ENCODE measurements around the gene TH. TPM values are rescaled to one million over a fixed set of nuclear protein-coding genes. Genes with fewer than 3 reads are reported as not detected.
A peak's percentile ranks its signal among the peaks of the same experiment; 100 is the strongest.

Gene TH
- total RNA-seq, 2 donors from 2014 or later: not detected

GRCh38 chr11:2156416-2157182 lies 15.0 kb downstream of the TH start:
- Mint-ChIP-seq H3K9me3 (no peaks in the 10 kb centered on the region), H3K4me3 (no peak overlapping the region), H3K27ac (no peak overlapping the region), H3K36me3 (ENCODE audit: low read depth) (no peaks in the 10 kb centered on the region), H3K27me3 (ENCODE audit: insufficient read depth) (peaks cover 11% of the 10 kb centered on the region), H3K4me1 (no peaks in the 10 kb centered on the region)
- 41 to 52% methylated on average over 11 to 19 of the region's 19 CpGs for WGBS, 2 experiments (ENCODE audit: insufficient coverage in 1 of 2, insufficient read length in 1 of 2)
- Histone ChIP-seq H3K9me3 (ENCODE audit: control insufficient read depth, low read length) (no peaks in the 10 kb centered on the region), H3K27ac (ENCODE audit: low read depth, low read length) (no peak overlapping the region), H3K36me3 (ENCODE audit: control insufficient read depth, insufficient read depth, low read length) (no peaks in the 10 kb centered on the region), H3K27me3 (ENCODE audit: control insufficient read depth, insufficient read depth, low read length, poor library complexity, severe bottlenecking) (no peaks in the 10 kb centered on the region), H3K4me3 (ENCODE audit: low read length) (no peak overlapping the region), H3K4me1 (ENCODE audit: control insufficient read depth, insufficient read depth, low read length) (no peaks in the 10 kb centered on the region), H3K9ac (ENCODE audit: extremely low read depth, low read length, poor library complexity, severe bottlenecking) (no peak overlapping the region)
- TF ChIP-seq CTCF (conservative IDR thresholded peaks at IDR 0.05): peak; percentile 89
- DNase-seq: peak; percentile 96

- no peaks in the 10 kb centered on the region for H3K27me3 ChIP-seq (ENCODE audit: control insufficient read depth, insufficient read depth, low read length, poor library complexity, severe bottlenecking)
- Mint-ChIP-seq H3K27me3 (ENCODE audit: insufficient read depth) (peaks cover 16% of the 10 kb centered on the region), H3K36me3 (ENCODE audit: low read depth) (no peaks in the 10 kb centered on the region), H3K4me3 (no peak overlapping the region), H3K9me3 (no peaks in the 10 kb centered on the region), H3K27ac (no peak overlapping the region), H3K4me1 (peaks cover 9% of the 10 kb centered on the region)
- no peak overlapping the region for H3K27ac ChIP-seq (ENCODE audit: low read depth, low read length)
- H3K36me3 ChIP-seq (ENCODE audit: control insufficient read depth, insufficient read depth, low read length): no peaks in the 10 kb centered on the region
- H3K9ac ChIP-seq (ENCODE audit: extremely low read depth, low read length, poor library complexity, severe bottlenecking): no peak overlapping the region
- 91 to 92% methylated on average over 14 to 29 of the region's 29 CpGs for WGBS, 2 experiments (ENCODE audit: insufficient coverage in 1 of 2, insufficient read length in 1 of 2)
- peaks cover 7% of the 10 kb centered on the region for H3K4me1 ChIP-seq (ENCODE audit: control insufficient read depth, insufficient read depth, low read length)
- H3K4me3 ChIP-seq (ENCODE audit: low read length): no peak overlapping the region
- no peak for TF ChIP-seq CTCF (conservative IDR thresholded peaks at IDR 0.05)
- H3K9me3 ChIP-seq (ENCODE audit: control insufficient read depth, low read length): no peaks in the 10 kb centered on the region
- DNase-seq: no peak
Measured at GRCh38 chr11:2155511-2155910, 16.1 kb downstream of the TH start.

DNA sequence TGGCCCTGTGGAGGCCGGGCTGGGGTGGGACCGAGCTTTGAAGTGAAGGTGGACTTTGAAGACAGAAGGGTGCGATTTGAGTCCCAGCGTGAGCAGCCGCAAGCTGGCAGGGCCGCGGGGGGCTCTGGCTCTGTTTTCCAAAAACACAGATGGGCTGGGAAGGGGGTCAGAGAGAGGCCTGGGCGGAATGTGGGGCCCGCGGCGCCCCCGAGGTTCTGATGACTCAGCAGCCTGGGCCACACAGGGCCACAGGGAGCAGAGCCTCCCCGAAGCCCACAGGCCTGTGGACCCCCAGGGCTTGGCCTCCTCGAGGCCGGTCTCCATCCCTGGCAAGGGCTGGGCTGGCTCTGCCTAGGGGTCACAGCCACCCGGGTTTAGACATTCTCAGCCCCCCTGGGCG lies 16.7 kb downstream of the TH start:
- no peak overlapping the region for H3K27ac ChIP-seq (ENCODE audit: low read depth, low read length)
- Mint-ChIP-seq H3K4me1 (peaks cover 13% of the 10 kb centered on the region), H3K9me3 (no peaks in the 10 kb centered on the region)

More for the DNA sequence above, 16.7 kb downstream of the TH start:
- Histone ChIP-seq H3K4me3 (ENCODE audit: low read length) (no peak overlapping the region), H3K36me3 (ENCODE audit: control insufficient read depth, insufficient read depth, low read length) (no peaks in the 10 kb centered on the region), H3K4me1 (ENCODE audit: control insufficient read depth, insufficient read depth, low read length) (peaks cover 12% of the 10 kb centered on the region), H3K9ac (ENCODE audit: extremely low read depth, low read length, poor library complexity, severe bottlenecking) (no peak overlapping the region), H3K27me3 (ENCODE audit: control insufficient read depth, insufficient read depth, low read length, poor library complexity, severe bottlenecking) (peaks cover 2% of the 10 kb centered on the region), H3K9me3 (ENCODE audit: control insufficient read depth, low read length) (no peaks in the 10 kb centered on the region)
- no peak for TF ChIP-seq CTCF (conservative IDR thresholded peaks at IDR 0.05)
- 92 to 93% methylated on average over 17 of the region's 17 CpGs for WGBS, 2 experiments (ENCODE audit: insufficient coverage in 1 of 2, insufficient read length in 1 of 2)
- Mint-ChIP-seq H3K4me3 (no peak overlapping the region), H3K36me3 (ENCODE audit: low read depth) (no peaks in the 10 kb centered on the region), H3K27me3 (ENCODE audit: insufficient read depth) (peaks cover 17% of the 10 kb centered on the region), H3K27ac (no peak overlapping the region)
- no peak for DNase-seq
